GM12891 (cell line): ENCODE results near the gene ACTR5.

ENCODE experiments used
- POLR2A ChIP-seq: IDR thresholded peaks from 2 replicates; pipeline ENCODE4 v1.6.1; 2011; ENCODE audit warnings: low read depth, low read length, control low read depth
- POLR2AphosphoS5 ChIP-seq: IDR thresholded peaks from 2 replicates; pipeline ENCODE4 v1.6.1; 2011; ENCODE audit warnings: low read depth, low read length, control low read depth
- SPI1 ChIP-seq: IDR thresholded peaks from 2 replicates; pipeline ENCODE4 v1.6.1; 2011; ENCODE audit warnings: low read depth, low read length, control low read depth
- TAF1 ChIP-seq: IDR thresholded peaks from 2 replicates; pipeline ENCODE4 v1.6.1; 2011; ENCODE audit warnings: low read depth, low read length, control low read depth

- TF ChIP-seq SPI1 (no peak), POLR2AphosphoS5 (no peak), POLR2A (no peak), TAF1 (no peak)
These were observed 63.9 kb downstream of the ACTR5 start for GRCh38 chr20:38812182-38812581.
